Skin epidermis (tissue), 12 donors: Measurements from ENCODE around the gene KCNH1.

Source experiments
- H3K27ac ChIP-seq, 21 experiments: fragments of 200-600 bp; sonication (generic) in 11 of 21; one replicate each; pipeline ENCODE4 v1.5.0; 2020; ENCODE audit warnings: mild to moderate bottlenecking in 3 of 21, inconsistent platforms in 2 of 21, moderate library complexity in 2 of 21
- H3K4me3 ChIP-seq, 7 experiments: fragments of 200-600 bp; sonication (generic) in 2 of 7; one replicate each; pipeline ENCODE4 v1.5.0; 2020; ENCODE audit warnings: inconsistent platforms in 2 of 7, mild to moderate bottlenecking in 2 of 7, moderate library complexity in 1 of 7

Gene KCNH1, protein sequence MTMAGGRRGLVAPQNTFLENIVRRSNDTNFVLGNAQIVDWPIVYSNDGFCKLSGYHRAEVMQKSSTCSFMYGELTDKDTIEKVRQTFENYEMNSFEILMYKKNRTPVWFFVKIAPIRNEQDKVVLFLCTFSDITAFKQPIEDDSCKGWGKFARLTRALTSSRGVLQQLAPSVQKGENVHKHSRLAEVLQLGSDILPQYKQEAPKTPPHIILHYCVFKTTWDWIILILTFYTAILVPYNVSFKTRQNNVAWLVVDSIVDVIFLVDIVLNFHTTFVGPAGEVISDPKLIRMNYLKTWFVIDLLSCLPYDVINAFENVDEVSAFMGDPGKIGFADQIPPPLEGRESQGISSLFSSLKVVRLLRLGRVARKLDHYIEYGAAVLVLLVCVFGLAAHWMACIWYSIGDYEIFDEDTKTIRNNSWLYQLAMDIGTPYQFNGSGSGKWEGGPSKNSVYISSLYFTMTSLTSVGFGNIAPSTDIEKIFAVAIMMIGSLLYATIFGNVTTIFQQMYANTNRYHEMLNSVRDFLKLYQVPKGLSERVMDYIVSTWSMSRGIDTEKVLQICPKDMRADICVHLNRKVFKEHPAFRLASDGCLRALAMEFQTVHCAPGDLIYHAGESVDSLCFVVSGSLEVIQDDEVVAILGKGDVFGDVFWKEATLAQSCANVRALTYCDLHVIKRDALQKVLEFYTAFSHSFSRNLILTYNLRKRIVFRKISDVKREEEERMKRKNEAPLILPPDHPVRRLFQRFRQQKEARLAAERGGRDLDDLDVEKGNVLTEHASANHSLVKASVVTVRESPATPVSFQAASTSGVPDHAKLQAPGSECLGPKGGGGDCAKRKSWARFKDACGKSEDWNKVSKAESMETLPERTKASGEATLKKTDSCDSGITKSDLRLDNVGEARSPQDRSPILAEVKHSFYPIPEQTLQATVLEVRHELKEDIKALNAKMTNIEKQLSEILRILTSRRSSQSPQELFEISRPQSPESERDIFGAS

DNA sequence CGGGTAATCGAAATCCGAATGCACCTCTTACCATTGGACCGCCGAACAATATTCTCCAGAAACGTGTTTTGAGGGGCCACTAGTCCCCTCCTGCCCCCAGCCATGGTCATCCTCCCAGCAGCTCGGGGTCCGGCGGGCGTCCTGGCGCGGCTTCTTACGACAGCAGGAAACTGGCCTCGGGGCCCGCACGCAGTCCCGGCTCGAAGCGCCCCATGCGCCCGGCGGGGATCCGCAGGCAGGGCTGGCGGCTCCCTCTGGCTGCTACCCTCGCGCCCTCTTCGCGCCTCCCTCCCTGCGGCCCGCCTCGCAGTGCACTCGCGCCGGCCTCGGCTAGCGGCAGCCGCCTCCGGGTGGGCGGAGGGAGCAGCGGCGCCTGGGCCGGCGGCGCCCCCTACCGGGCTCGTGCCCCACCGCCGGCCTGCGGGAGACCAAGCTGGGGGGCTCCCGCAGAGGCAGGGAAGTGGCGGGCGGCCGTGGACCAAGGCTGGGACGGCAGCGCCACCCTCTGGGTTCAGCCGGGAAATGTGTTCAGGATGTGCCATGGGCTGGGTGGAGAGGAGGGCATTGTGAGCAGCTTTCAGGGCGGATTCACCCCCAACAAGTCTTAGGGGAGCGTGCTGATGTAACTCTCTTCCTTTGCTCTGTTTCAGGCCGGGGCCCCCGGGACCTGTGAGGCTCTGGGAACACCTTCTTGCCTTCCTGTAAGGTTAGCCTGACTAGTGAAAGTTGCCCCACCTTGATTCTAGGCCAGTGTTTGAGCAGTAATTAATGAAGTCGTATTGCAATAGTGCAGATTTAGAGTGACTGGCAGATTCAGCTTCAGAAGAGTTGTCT lies at the start of gene KCNH1:
Gene KCNH1, minus strand, starts transcription at position 313 of the 834 bp plus-strand sequence. Its CDS starts 203 bp downstream, at position 110.
- Histone ChIP-seq H3K27ac (no peak within 1 kb of the TSS), H3K4me3 (peak within 1 kb of the TSS; percentile 7 to 43 (median 20))

DNA sequence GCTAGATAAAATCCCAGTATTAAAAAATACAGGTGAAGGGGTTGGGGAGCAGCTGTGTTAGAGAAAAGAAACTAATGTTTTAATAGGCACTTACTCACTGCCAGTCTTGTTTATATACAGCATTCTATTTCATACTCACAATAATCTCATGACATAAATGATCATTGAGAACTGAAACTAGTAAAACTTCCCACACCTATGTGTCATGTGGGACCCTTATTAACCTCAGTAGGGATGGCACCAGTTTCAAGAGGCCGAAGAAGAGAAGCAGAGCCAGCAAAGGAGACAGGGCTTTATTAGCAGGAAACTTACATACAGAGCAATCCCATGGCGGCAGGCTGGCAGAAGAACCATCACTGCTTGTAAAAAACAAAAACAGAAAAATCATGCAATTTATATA lies 48.8 kb upstream of the KCNH1 start:
- no peak overlapping the region for H3K4me3 ChIP-seq
- no peak overlapping the region for H3K27ac ChIP-seq

DNA sequence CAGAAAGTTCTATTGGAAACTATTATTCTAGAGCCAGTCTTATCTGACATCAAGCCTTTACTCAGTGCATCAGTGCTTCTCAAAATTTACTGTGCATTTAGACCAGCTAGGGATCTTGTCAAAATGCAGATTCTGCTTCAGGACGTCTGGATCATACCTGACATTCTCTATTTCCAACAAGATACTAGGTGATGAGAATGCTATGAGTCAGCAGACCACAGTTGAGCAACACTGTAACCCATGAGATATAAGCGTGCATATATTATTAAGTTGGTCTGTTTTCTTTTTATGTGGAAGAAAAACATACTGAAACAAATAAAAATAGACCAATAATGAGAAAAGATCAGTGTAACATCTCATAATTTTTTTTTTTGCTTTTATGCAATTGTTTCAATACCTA lies 40.4 kb upstream of the KCNH1 start:
- no peak overlapping the region for H3K27ac ChIP-seq

DNA sequence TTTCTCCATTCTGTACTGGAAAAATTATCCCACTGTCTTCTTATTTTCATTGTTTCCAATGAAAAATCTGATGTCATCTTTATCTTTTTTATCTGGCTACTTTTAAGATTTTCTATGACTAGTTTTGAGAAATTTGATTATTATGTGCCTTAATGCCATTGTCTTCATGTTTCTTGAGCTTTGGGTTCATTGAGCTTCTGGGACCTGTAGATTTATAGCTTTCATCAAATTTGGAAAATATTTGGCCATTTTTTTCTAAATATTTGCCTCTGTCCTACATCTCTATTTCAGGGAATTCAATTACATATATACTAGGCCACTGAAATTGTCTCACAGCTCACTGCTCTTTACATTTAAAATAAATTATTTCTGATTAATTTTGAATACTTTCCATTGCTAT lies 38.7 kb upstream of the KCNH1 start:
- no peak overlapping the region for H3K27ac ChIP-seq
- H3K4me3 ChIP-seq, result no peak overlapping the region

More for the DNA sequence above, 40.4 kb upstream of the KCNH1 start:
- H3K4me3 ChIP-seq, result no peak overlapping the region

DNA sequence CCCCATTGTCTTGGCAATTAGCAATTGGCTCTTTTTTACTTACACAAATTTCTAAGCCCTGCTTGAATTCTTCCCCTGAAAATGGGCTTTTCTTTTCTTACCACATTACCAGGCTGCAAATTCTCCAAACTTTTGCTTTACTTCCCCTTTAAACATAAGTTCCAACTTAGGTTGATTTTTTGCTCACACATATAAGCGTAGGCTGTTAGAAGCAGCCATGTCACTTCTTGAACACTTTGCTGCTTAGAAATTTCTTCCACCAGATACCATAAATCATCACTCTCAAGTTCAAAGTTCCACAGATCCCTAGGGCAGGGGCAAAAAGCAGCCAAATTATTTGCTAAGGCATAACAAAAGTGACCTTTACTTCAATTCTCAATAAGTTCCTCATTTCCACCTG lies 35.4 kb upstream of the KCNH1 start:
- Histone ChIP-seq H3K4me3 (no peak overlapping the region), H3K27ac (no peak overlapping the region)

DNA sequence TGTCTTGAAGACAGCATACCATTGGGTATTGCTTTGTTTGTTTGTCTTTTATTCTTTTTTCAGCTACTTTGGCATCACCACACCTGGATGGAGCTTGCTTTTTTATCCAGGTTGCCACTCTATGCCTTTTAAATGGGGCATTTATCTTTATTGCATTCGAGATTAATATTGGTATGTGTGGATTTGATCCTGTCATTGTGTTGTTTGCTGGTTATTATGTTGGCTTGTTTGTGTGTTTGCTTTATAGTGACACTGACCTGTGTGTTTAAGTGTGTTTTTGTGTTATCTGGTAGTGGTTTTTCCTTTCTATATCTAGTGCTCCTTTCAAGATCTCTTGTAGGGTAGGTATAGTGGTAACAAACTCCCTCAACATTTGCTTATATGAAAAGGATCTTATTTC lies 24.9 kb upstream of the KCNH1 start:
- H3K4me3 ChIP-seq, result no peak overlapping the region
- H3K27ac ChIP-seq, result no peak overlapping the region

DNA sequence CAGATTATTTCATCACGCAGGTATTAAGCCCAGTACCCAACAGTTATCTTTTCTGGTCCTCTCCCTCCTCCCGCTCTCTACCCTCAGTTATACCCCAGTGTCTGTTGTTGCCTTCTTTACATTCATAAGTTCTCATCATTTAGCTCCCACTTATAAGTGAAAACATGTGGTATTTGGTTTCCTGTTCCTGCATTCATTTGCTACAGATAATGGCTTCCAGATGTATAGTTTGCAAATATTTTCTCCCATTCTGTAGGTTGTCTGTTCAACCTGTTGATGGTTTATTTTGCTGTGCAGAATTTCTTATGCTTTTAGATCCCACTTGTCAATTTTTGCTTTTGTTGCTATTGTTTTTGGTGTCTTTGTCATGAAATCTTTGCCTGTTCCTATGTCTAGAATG lies 21.1 kb upstream of the KCNH1 start:
- no peak overlapping the region for H3K27ac ChIP-seq
- no peak overlapping the region for H3K4me3 ChIP-seq

DNA sequence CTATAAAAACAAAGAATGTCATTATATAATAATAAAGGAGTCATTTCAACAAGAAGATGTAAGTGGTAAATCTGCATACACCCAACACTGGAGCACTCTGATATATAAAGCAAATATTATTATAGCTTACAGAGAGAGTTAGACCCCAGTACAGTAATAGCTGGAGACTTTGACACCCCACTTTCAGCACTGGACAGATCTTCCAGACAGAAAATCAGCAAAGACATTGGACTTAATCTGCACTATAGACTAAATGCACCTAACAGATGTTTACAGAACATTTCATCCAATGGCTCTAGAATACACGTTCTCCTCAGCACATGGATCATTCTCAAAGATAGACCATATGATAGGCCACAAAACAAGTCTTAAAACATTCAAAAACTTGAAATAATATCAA lies 20.0 kb upstream of the KCNH1 start:
- H3K4me3 ChIP-seq, result no peak overlapping the region
- H3K27ac ChIP-seq, result no peak overlapping the region

DNA sequence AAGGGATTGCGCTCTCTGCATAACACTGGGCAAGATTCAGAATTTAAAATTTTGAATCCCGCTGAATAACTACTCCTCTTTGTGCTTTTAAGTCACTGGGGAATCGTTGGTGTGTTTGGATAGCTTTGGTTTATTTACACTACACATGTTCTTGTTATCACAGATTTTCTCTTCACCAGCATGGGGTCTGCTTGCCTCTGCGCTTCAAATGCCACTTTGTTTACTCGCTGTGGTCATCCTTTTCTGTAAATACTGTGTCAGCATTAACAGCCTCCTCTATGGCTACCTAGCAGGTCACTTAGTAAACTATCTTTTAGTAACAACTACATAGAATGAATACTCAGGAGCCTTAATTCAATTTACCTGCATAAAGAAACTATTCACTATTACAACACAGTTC lies 14.4 kb upstream of the KCNH1 start:
- Histone ChIP-seq H3K4me3 (no peak overlapping the region), H3K27ac (no peak overlapping the region)

DNA sequence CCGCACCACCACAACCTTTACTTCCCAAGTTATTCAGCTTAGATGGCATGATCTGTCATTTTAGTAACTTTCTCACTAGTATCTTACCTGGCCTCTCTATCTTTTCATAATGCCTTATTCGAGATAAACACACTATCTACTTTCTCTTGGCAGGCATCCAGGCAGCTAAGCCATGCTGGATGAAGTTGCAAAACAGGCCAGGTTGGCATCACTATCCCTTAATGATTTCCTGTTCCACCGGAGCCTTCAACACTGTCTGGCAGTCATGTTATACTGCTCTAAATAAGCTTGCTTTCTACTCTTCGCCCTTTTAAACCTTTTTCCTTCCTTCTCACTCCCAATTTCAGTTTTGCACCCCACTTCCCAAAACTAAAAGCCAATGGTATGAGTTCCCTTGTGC lies 12.0 kb upstream of the KCNH1 start:
- no peak overlapping the region for H3K4me3 ChIP-seq

DNA sequence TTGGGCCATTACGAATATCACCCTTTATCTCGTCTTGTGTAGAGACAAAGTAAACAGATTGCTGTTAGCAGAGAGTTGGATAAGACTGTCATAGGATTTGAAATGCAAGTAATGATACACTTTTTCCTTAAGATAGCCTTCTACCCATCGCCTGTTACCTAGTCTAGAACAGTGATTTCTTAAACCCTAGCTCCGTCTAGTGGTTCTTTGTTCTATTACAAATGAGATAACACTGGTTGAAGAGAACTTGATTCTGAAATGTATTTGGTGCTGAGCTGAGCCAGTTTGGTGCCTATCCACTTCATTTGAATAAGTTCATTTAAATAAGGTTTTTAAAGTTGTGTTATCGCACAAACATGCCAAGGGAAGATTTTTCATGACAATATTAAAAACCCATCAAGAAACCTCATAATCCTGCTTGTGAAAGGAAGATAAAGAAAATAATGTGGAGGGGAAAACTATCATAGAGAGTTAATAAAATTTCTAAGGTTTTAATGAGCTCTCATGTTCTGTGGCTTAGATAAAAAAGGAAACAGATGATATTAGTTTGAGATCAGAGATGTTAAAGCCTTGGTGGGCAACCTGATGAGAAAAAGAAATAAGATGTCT lies 1.5 kb upstream of the KCNH1 start:
- no peak overlapping the region for H3K4me3 ChIP-seq
- H3K27ac ChIP-seq, result no peak overlapping the region

More for the DNA sequence above, 12.0 kb upstream of the KCNH1 start:
- H3K27ac ChIP-seq, result no peak overlapping the region

DNA sequence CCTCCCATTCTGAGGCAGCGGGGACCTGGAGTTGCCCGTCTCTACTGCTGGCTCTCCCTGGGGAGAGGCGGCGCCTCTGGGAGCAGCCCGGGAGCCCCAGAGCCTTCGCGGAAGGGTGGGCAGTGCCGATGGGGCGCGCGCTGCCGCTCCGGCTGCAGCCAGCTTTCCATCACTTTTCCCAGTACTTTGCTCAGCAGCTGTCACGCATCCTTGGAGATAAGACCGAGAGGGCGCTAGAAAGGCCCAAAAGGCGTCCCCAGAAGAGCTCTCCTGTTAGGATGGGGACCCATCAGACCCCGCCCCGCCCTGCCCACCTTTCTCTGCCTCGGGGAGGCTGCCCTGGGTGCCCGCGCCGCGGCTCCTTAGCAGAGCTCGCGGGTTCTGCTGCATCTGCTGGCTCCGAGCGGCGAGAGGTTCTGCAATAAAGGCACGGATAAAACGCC lies 534 bp downstream of the KCNH1 start:
- Histone ChIP-seq H3K27ac (no peak overlapping the region), H3K4me3 (peak overlapping the region; percentile 7 to 43 (median 20))

DNA sequence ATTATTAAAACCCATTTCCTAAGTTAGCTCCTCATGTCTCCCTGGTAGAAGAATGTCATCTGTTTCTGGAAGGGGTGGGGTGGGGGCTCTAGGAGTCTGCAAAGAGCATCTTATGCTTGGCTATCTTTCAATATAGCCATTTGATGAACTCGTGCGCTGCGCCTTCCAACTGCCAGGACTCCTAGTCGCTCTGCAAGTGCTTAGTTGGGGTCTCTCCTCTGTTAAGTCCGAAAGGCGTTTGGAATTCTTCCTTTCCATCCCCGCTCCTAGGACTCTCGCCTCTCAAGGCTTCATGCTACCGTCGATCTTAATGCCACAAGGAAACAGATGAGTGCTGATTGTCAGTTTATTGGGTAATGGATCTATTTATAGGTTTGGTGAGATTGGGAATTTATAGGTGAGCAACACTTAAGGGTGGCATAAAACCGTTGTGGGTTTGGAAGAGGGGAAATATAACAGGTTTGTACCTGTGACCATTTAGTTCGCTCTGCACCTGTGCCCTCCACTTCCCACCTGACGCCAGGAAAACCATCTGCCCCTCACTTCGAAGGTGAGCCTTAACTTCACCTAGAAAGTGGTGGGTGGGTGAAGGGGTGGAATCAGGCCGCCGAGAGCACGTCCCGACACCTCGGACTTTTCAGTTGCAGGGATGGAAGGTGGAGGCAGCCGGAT lies 1.1 kb downstream of the KCNH1 start:
- no peak overlapping the region for H3K27ac ChIP-seq
- H3K4me3 ChIP-seq, result peak overlapping the region in 3 of 7 experiments; percentile 2 to 43 (median 7)

DNA sequence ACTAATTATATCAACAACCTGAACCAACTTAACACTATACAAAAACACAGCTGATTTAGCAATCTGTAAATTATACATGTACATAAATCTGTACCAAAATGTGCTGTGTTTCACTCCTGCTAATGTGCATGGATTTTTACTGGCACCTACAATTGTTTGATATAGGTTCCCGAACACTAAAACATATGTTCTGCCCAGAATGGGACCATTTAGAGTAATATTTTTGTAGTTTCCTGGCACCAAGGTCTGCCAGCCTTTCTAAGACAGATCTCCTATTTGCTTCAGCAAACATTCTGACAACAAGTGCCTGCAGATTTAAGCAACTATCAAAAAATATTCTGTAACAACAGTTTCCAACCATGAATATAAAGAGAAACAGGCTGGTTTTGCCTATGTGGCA lies 4.2 kb downstream of the KCNH1 start:
- Histone ChIP-seq H3K4me3 (no peak overlapping the region), H3K27ac (no peak overlapping the region)

DNA sequence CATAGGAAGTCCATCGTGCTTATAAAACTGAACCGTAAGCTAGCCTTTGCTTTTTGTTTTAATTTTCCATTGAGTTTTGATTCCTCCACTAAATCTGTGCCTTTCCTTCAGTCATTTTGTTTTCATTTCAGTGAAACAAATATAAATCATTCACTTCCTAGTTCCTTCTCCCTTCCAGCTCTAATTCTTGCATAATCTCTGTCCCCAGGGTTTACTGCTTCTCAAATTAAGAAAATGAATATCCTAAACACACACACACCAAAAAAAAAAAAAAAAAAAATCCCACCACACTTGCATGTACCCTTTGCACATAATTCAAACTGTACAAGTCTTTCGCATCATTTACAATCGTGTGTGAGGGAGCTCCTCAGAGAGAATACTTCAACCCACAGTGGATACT lies 6.8 kb downstream of the KCNH1 start:
- no peak overlapping the region for H3K27ac ChIP-seq
- H3K4me3 ChIP-seq, result no peak overlapping the region

DNA sequence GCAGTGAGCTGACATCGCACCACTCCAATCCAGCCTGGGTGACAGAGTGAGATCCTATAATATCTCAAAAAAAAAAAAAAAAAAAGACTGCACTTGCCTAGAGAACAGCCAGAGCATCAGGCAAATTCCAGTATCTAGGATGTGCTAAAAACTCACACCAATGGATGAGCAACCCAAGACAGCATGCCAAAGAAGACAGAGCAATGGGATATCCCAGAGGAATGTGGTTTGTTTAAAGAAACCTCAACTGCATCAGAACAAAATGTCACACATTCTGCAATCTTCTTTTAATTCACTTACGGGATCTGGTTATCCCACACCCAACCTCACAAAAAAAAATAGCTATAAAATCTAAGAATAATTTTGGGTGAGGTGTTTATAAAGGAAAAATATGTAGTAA lies 7.3 kb downstream of the KCNH1 start:
- H3K4me3 ChIP-seq, result no peak overlapping the region
- H3K27ac ChIP-seq, result no peak overlapping the region

DNA sequence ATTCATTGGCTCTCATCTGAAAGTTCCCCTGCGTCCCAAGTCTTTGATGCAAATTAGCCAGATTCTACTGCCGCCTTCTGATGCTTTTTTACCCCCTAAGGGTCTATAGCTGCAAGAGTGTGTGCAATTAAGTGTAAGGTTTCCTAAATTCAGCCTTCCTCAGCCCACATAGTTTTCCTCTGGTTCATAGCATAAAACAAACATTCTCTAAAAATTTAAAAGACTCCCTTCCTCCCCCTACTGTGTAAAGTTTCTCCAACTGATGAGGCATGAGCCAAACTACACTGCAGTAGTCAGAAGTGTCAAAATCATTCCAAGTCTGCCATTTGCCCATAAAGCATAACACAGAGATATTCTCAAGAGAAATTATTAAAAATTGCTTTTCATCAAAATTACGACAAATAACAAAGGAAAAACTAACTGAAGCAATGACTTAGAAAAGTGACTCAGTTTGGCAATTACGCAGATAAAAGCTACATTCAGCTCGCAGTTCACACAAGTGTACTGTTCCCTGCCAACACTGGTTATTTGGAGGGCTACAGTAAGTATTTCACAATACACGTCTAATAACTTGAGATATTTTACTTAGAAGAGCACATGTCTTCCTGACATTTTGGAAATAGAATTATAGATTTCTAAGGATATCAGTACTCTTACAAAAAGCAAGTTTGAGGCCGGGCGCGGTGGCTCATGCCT lies 15.4 kb downstream of the KCNH1 start:
- Histone ChIP-seq H3K4me3 (no peak overlapping the region), H3K27ac (no peak overlapping the region)

DNA sequence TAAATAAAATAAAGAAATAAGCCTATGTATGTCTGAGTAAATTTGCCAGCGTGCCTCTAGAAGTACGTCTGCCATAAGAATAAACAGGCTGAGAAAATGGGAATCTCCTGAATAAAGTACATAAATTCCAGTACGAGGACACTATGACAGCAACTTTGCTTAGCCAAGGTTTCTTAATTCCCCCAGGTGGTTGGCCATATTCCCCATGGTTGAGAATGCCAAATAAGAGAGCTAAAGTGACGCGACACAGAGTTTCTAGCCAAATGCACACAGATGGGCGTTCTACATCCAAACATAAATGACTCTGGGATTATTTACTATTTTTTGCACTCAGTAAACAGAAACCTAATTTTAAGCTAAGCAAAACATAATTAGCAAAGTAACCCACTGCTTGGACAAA lies 19.5 kb downstream of the KCNH1 start:
- no peak overlapping the region for H3K27ac ChIP-seq
- no peak overlapping the region for H3K4me3 ChIP-seq
